ENCODE results near the gene NR1I3. TPM values are rescaled to one million over a fixed set of nuclear protein-coding genes. Genes with fewer than 3 reads are reported as not detected.
A peak's percentile ranks its signal among the peaks of the same experiment; 100 is the strongest.

The NR1I3 gene
- total and polyA plus RNA-seq, 2 experiments from 2014 or later = 0.50 TPM; not detected in 1

DNA sequence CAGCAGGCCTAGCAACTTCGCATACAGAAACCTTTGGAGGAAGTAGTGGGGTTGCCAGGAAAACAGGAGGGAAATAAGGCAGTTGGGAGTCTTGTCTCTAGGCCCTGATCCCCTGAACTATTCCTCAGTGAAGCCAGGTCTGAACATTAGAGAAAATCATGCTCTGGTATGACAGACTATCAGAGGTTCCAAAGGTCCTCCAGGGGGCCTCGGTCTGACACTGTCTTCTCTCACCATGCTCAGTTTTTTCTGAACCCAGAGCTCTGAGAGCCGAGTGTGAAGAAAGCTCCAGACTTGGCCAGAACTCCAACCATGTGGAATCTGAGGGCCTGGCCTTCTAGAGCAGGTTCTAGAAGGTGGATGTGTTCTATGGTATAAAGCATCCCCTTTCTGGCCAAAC, 8.1 kb downstream of the NR1I3 start:
- no peaks in the 10 kb centered on the region for H3K9me3 Mint-ChIP-seq
- peak; percentile 65 for DNase-seq (ENCODE audit: low spot score)
- peaks cover 20% of the 10 kb centered on the region for H3K36me3 Mint-ChIP-seq (ENCODE audit: low read depth)
- peaks cover 13% of the 10 kb centered on the region for H3K4me1 ChIP-seq (ENCODE audit: insufficient read depth)
- peaks cover 21% of the 10 kb centered on the region for H3K4me1 Mint-ChIP-seq
- H3K27ac Mint-ChIP-seq = peak overlapping the region; percentile 26; the same call in 1 of the 2 replicates
- ATAC-seq = no peak
- no peaks in the 10 kb centered on the region for H3K79me2 ChIP-seq (replicated peaks; ENCODE audit: insufficient read depth)
- H3K27me3 Mint-ChIP-seq (ENCODE audit: insufficient read depth, low read depth, poor library complexity) = peaks cover 6% of the 10 kb centered on the region
- no peak overlapping the region for H3K4me3 Mint-ChIP-seq
- peaks cover 9% of the 10 kb centered on the region; the same call in 1 of the 2 replicates for H3F3A ChIP-seq (replicated peaks; ENCODE audit: low read depth)
- no peak overlapping the region for H3K4me3 ChIP-seq
- H2AFZ ChIP-seq = no peak overlapping the region
- TF ChIP-seq, protein P1, sequence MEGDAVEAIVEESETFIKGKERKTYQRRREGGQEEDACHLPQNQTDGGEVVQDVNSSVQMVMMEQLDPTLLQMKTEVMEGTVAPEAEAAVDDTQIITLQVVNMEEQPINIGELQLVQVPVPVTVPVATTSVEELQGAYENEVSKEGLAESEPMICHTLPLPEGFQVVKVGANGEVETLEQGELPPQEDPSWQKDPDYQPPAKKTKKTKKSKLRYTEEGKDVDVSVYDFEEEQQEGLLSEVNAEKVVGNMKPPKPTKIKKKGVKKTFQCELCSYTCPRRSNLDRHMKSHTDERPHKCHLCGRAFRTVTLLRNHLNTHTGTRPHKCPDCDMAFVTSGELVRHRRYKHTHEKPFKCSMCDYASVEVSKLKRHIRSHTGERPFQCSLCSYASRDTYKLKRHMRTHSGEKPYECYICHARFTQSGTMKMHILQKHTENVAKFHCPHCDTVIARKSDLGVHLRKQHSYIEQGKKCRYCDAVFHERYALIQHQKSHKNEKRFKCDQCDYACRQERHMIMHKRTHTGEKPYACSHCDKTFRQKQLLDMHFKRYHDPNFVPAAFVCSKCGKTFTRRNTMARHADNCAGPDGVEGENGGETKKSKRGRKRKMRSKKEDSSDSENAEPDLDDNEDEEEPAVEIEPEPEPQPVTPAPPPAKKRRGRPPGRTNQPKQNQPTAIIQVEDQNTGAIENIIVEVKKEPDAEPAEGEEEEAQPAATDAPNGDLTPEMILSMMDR (conservative IDR thresholded peaks at IDR 0.05; ENCODE audit: low read depth in 2 of 2) = peak; percentile 46 to 63
- TF ChIP-seq, protein P2, sequence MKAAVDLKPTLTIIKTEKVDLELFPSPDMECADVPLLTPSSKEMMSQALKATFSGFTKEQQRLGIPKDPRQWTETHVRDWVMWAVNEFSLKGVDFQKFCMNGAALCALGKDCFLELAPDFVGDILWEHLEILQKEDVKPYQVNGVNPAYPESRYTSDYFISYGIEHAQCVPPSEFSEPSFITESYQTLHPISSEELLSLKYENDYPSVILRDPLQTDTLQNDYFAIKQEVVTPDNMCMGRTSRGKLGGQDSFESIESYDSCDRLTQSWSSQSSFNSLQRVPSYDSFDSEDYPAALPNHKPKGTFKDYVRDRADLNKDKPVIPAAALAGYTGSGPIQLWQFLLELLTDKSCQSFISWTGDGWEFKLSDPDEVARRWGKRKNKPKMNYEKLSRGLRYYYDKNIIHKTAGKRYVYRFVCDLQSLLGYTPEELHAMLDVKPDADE (IDR thresholded peaks at IDR 0.05) = no peak
- H3K9me2 ChIP-seq (ENCODE audit: insufficient read depth) = no peaks in the 10 kb centered on the region
- H3K27me3 ChIP-seq (ENCODE audit: insufficient read depth) = no peaks in the 10 kb centered on the region
- H3K36me3 ChIP-seq (ENCODE audit: insufficient read depth) = peaks cover 6% of the 10 kb centered on the region
- H3K27ac ChIP-seq (ENCODE audit: low read depth) = no peak overlapping the region
- H4K20me1 ChIP-seq (replicated peaks; ENCODE audit: insufficient read depth) = no peaks in the 10 kb centered on the region
- H3K4me2 ChIP-seq = no peak overlapping the region

DNA sequence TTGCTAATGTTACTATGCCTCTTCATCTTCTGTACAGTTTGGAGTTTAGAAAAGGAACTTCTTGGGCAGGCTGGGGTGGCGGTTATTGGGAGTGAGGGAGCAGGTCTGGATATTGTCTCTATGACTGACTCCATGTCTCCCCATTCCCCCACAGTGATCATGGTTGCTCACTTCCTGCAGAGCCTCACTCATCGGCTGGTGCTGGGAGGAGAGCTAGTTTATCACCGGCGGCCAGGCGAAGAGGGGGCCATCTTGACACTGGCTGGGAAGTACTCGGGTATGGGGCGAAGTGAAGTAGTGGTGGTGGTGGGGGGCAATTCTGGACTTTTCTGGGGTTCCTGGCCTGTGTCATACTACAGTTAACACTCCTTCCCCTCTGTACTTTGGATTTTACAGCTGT, 10.0 kb downstream of the NR1I3 start:
- no peak overlapping the region; the same call in 2 of the 3 replicates for H3K4me3 Mint-ChIP-seq
- peaks cover 13% of the 10 kb centered on the region for H3K4me1 ChIP-seq (ENCODE audit: insufficient read depth)
- no peak overlapping the region for H2AFZ ChIP-seq
- peaks cover 6% of the 10 kb centered on the region for H3K27me3 Mint-ChIP-seq (ENCODE audit: insufficient read depth, low read depth, poor library complexity)
- H3K4me1 Mint-ChIP-seq = peaks cover 26% of the 10 kb centered on the region
- H3K27ac Mint-ChIP-seq = 0 out of 2 replicates have a peak overlapping the region, but pooled peaks have one; percentile 30
- H3K79me2 ChIP-seq (replicated peaks; ENCODE audit: insufficient read depth) = no peaks in the 10 kb centered on the region
- H3K9me2 ChIP-seq (ENCODE audit: insufficient read depth) = no peaks in the 10 kb centered on the region
- no peaks in the 10 kb centered on the region for H3K9me3 Mint-ChIP-seq
- DNase-seq (ENCODE audit: low spot score) (no peak), ATAC-seq (no peak)
- peaks cover 3% of the 10 kb centered on the region; the same call in 1 of the 2 replicates for H3F3A ChIP-seq (replicated peaks; ENCODE audit: low read depth)
- H3K36me3 ChIP-seq (ENCODE audit: insufficient read depth) = peaks cover 6% of the 10 kb centered on the region
- H4K20me1 ChIP-seq (replicated peaks; ENCODE audit: insufficient read depth) = no peaks in the 10 kb centered on the region
- peak overlapping the region; percentile 13; the same call in 1 of the 2 replicates for H3K4me2 ChIP-seq
- peaks cover 20% of the 10 kb centered on the region for H3K36me3 Mint-ChIP-seq (ENCODE audit: low read depth)
- H3K4me3 ChIP-seq = no peak overlapping the region
- H3K27me3 ChIP-seq (ENCODE audit: insufficient read depth) = no peaks in the 10 kb centered on the region
- no peak overlapping the region for H3K27ac ChIP-seq (ENCODE audit: low read depth)
- TF ChIP-seq ZNF331 (CRISPR knock-in tag; IDR thresholded peaks at IDR 0.05; ENCODE audit: low read depth) (no peak), JUNB (IDR thresholded peaks at IDR 0.05; ENCODE audit: unreplicated experiment) (no peak), NANOG (IDR thresholded peaks at IDR 0.05; ENCODE audit: borderline replicate concordance) (no peak), EZH2phosphoT487 (IDR thresholded peaks at IDR 0.05; ENCODE audit: unreplicated experiment) (no peak), STAT1 (IDR thresholded peaks at IDR 0.05; ENCODE audit: unreplicated experiment) (no peak), ZNF114 (CRISPR knock-in tag; IDR thresholded peaks at IDR 0.05) (no peak), CREB1 (CRISPR knock-in tag; IDR thresholded peaks at IDR 0.05; ENCODE audit: low read depth) (no peak), POLR2AphosphoS5 (IDR thresholded peaks at IDR 0.05; ENCODE audit: low read depth) (no peak)
- TF ChIP-seq, protein P1 (conservative IDR thresholded peaks at IDR 0.05; ENCODE audit: low read depth in 2 of 2) = no peak
- TF ChIP-seq, protein P2 (IDR thresholded peaks at IDR 0.05) = no peak

All from GM23338 (cell line).